H1 (cell line): Measurements from ENCODE around the gene DNAJC17. TPM values are rescaled to one million over a fixed set of nuclear protein-coding genes. Genes with fewer than 3 reads are reported as not detected.

Source experiments
- BACH1 ChIP-seq: IDR thresholded peaks from 2 replicates; pipeline ENCODE4 v1.6.1; 2012; ENCODE audit warnings: low read length, improper control_type of control experiment
- BRCA1 ChIP-seq: IDR thresholded peaks from 2 replicates; pipeline ENCODE4 v1.6.1; 2012; ENCODE audit warnings: low read depth, low read length, improper control_type of control experiment
- CHD2 ChIP-seq: IDR thresholded peaks from 2 replicates; pipeline ENCODE4 v1.6.1; 2012; ENCODE audit warnings: low read length, improper control_type of control experiment
- CTBP2 ChIP-seq: IDR thresholded peaks from 2 replicates; pipeline ENCODE4 v1.7.0; 2011; ENCODE audit warnings: borderline replicate concordance, mild to moderate bottlenecking, moderate library complexity, mixed read lengths, low read length; ENCODE audit not compliant: insufficient read depth, insufficient read length
- E2F6 ChIP-seq: IDR thresholded peaks from 2 replicates; pipeline ENCODE4 v1.6.1; 2012; ENCODE audit warnings: inconsistent platforms
- EGR1 ChIP-seq: IDR thresholded peaks from 2 replicates; pipeline ENCODE4 v1.6.1; 2011; ENCODE audit warnings: low read depth, low read length, borderline replicate concordance
- EZH2 ChIP-seq: fragments of 200-600 bp; sonication (generic); IDR thresholded peaks from 2 replicates; pipeline ENCODE4 v1.7.1; 2012; ENCODE audit warnings: low read depth, mild to moderate bottlenecking, moderate library complexity, low read length, inconsistent platforms; ENCODE audit not compliant: severe bottlenecking
- GTF2F1 ChIP-seq: IDR thresholded peaks from 2 replicates; pipeline ENCODE4 v1.6.1; 2012; ENCODE audit warnings: low read depth, low read length, improper control_type of control experiment, borderline replicate concordance
- KDM5A ChIP-seq: fragments of 200-600 bp; IDR thresholded peaks from 2 replicates; pipeline ENCODE4 v1.7.1; 2012; ENCODE audit warnings: mild to moderate bottlenecking, low read length, inconsistent platforms, mixed read lengths
- MAFK ChIP-seq: IDR thresholded peaks from 2 replicates; pipeline ENCODE4 v1.6.1; 2012; ENCODE audit warnings: low read depth, mild to moderate bottlenecking, improper control_type of control experiment, low read length
- NRF1 ChIP-seq: IDR thresholded peaks from 2 replicates; pipeline ENCODE4 v1.6.1; 2011; ENCODE audit warnings: mild to moderate bottlenecking, low read depth, low read length, improper control_type of control experiment
- RBBP5 ChIP-seq: IDR thresholded peaks from 2 replicates; pipeline ENCODE4 v1.7.1; 2012; ENCODE audit warnings: low read depth, mild to moderate bottlenecking, inconsistent platforms, low read length, moderate library complexity, borderline replicate concordance
- SIX5 ChIP-seq: IDR thresholded peaks from 2 replicates; pipeline ENCODE4 v1.6.1; 2011; ENCODE audit warnings: mild to moderate bottlenecking, low read depth, low read length
- SRF ChIP-seq: IDR thresholded peaks from 2 replicates; pipeline ENCODE4 v1.6.1; 2011; ENCODE audit warnings: mild to moderate bottlenecking, low read depth, low read length, moderate library complexity
- SUZ12 ChIP-seq: fragments of 200-600 bp; sonication (generic); IDR thresholded peaks from 2 replicates; pipeline ENCODE4 v1.6.1; 2012; ENCODE audit warnings: mild to moderate bottlenecking, inconsistent platforms, low read length, moderate library complexity, mixed read lengths
- TBP ChIP-seq: IDR thresholded peaks from 2 replicates; pipeline ENCODE4 v1.6.1; 2011; ENCODE audit warnings: low read depth, low read length, improper control_type of control experiment
- TCF12 ChIP-seq: IDR thresholded peaks from 2 replicates; pipeline ENCODE4 v1.6.1; 2011; ENCODE audit warnings: low read depth, mild to moderate bottlenecking, low read length
- TEAD4 ChIP-seq: IDR thresholded peaks from 2 replicates; pipeline ENCODE4 v1.6.1; 2012; ENCODE audit warnings: low read depth, low read length, inconsistent platforms, mixed read lengths
- polyA plus RNA-seq, 7 experiments: library from polyadenylated mRNA; depleted of rRNA in 3 of 7; stranded (reverse) in 5 of 7; unstranded in 2 of 7; fragments of >200 nt in 5 of 7; fragments of 200-250 nt in 2 of 7; gene quantifications; 1 replicate in 5 of 7; 2 replicates in 1 of 7; 4 replicates in 1 of 7; pipeline versions ENCODE4 v1.2.1 to v1.2.3, GENCODE V29; 2011 to 2013; ENCODE audit warnings: missing spikeins in 2 of 7, mixed read lengths in 2 of 7
- total RNA-seq: library from RNA; stranded (reverse); fragmentation: NEBNext Ultra II Directional; extraction: Animal tissue kit (Norgen Biotek cat#: 25700); gene quantifications from 2 replicates; pipeline ENCODE4 v1.2.1, GENCODE V29; 2021
- TF ChIP-seq, protein P1 (sequence below): IDR thresholded peaks from 2 replicates; pipeline ENCODE4 v1.6.1; 2012; ENCODE audit warnings: low read length, inconsistent platforms
- TF ChIP-seq, protein P2 (sequence below): IDR thresholded peaks from 2 replicates; pipeline ENCODE4 v1.6.1; 2012; ENCODE audit warnings: inconsistent platforms

The DNAJC17 gene
- total and polyA plus RNA-seq, 2 of the 8 experiments (the other 6 are each of a cell fraction or from before 2014, with no cell fraction given) = 39.5 to 45.4 TPM

DNA sequence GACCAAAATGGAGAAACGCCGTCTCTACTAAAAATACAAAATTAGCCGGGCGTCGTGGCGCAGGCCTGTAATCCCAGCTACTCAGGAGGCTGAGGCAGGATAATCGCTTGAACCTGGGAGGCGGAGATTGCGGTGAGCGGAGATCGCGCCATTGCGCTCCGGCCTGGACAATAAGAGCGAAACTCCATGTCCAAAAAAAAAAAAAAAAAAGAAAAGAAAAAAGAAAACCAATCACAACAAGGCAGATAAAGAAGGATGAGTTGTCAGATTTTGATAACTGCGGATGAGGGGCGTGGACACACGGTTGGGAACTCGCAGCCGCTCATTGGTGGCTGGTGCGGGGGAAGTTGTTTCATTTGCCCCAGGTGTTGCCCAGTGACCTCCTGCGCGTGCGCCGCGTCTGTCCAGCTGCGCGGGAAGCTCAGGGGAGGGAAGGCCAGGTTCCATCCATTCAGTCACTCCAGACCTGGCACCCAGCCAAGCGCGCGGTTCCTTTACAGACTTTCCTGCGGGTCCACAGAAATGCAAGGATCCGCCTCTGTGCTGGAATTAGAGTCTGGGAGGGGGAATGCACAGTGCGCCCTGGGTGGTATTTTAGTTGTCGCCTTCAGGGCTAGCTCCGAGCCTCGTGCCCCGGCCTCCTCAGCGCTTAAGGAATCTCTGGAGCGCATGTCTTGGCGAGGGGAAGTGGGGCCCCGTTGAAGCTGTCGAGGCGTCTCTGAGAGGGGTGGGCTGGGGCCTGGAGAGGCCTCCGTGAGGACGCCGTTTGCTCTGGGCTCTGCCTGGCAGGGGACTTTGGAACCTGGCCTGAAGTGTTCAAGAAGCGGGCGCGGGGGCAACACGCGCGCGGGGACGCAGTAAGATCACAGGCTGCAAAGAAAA is 44.1 kb downstream of the DNAJC17 start (continued):
- no peak for TF ChIP-seq TCF12
- peak; percentile 91 for TF ChIP-seq E2F6
- TF ChIP-seq NRF1 = peak; percentile 20; the same call in 1 of the 2 replicates
- no peak for TF ChIP-seq BACH1
- no peak for TF ChIP-seq SUZ12
- TF ChIP-seq EZH2 = no peak
- TF ChIP-seq EGR1 = no peak
- TF ChIP-seq CHD2 = no peak
- no peak for TF ChIP-seq CTBP2
- TF ChIP-seq GTF2F1 = no peak
- no peak for TF ChIP-seq MAFK
- TF ChIP-seq SRF = no peak
- TF ChIP-seq TEAD4 = no peak
- no peak for TF ChIP-seq TBP
- no peak for TF ChIP-seq KDM5A
- TF ChIP-seq RBBP5 = no peak
- TF ChIP-seq, protein P1, sequence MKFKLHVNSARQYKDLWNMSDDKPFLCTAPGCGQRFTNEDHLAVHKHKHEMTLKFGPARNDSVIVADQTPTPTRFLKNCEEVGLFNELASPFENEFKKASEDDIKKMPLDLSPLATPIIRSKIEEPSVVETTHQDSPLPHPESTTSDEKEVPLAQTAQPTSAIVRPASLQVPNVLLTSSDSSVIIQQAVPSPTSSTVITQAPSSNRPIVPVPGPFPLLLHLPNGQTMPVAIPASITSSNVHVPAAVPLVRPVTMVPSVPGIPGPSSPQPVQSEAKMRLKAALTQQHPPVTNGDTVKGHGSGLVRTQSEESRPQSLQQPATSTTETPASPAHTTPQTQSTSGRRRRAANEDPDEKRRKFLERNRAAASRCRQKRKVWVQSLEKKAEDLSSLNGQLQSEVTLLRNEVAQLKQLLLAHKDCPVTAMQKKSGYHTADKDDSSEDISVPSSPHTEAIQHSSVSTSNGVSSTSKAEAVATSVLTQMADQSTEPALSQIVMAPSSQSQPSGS = no peak
- TF ChIP-seq, protein P2, sequence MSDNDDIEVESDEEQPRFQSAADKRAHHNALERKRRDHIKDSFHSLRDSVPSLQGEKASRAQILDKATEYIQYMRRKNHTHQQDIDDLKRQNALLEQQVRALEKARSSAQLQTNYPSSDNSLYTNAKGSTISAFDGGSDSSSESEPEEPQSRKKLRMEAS = peak; percentile 87
- TF ChIP-seq BRCA1 = no peak
- TF ChIP-seq SIX5 = no peak
